HCT116 (cell line): Measurements from ENCODE around the gene ADAMTS13. TPM values are rescaled to one million over a fixed set of nuclear protein-coding genes. Genes with fewer than 3 reads are reported as not detected.

Experiments
- ATAC-seq: fragments of 200-7000 bp; cut with Tn5 transposase; 2 replicates; pipeline ENCODE4 v1.9.1; 2020; ENCODE audit warnings: mild to moderate bottlenecking, moderate library complexity
- BruUV-seq: library from RNA; stranded (reverse); fragments of 400-500 nt; replicated peaks from 2 replicates; lab custom pipeline; 2021; lab: Mats Ljungman, UMichigan
- CTCF ChIA-PET: fragments of 300-600 bp; sonication (Branson Sonifier 250); formaldehyde crosslinking; loops from one replicate; lab custom pipeline; 2021; ENCODE audit warnings: antibody characterized with exemption; lab: Charles Lee
- POLR2A ChIA-PET: fragments of 300-600, 350-600 bp; sonication (Branson Sonifier 250); formaldehyde crosslinking; loops from one replicate; lab custom pipeline; 2021; ENCODE audit warnings: antibody characterized with exemption; lab: Charles Lee
- RAD21 ChIA-PET, 2 experiments: fragments of 300-600 bp; sonication (Branson Sonifier 250); formaldehyde crosslinking; loops; one replicate each; lab custom pipeline; 2023; ENCODE audit warnings: low total read pairs in 2 of 2; ENCODE audit not compliant: uncharacterized antibody in 2 of 2, unreplicated experiment in 2 of 2, low non-redundant PET in 1 of 2; lab: Charles Lee
- DNase-seq: peaks from one replicate; pipeline ENCODE4 v3.0.0-alpha.2; 2010; ENCODE audit warnings: low read depth, low spot score
- H2AFZ ChIP-seq: fragments of 200-600 bp; shearing (Covaris generic), sonication (generic); 2 replicates; pipeline ENCODE4 v1.6.1; 2017; ENCODE audit warnings: low read depth, mixed run types, mixed read lengths, antibody characterized with exemption, low read length; ENCODE audit not compliant: poor library complexity, severe bottlenecking
- H3K27ac ChIP-seq: 2 replicates; pipeline ENCODE4 v1.5.1; 2012; ENCODE audit warnings: low read depth, low read length
- H3K27me3 ChIP-seq: fragments of 200-600 bp; sonication (generic); 2 replicates; pipeline ENCODE4 v1.6.1; 2016; ENCODE audit warnings: mixed run types, low read length, mixed read lengths; ENCODE audit not compliant: insufficient read depth
- H3K36me3 ChIP-seq, 2 experiments: fragments of 200-500 bp in 1 of 2; fragments of 200-600 bp in 1 of 2; sonication (Bioruptor generic) in 1 of 2; sonication (generic) in 1 of 2; 2 replicates each; pipeline versions ENCODE4 v1.5.1 to v1.6.1; 2014 to 2016; ENCODE audit warnings: low read length in 2 of 2, inconsistent platforms in 1 of 2, mixed read lengths in 1 of 2, mixed run types in 1 of 2; ENCODE audit not compliant: insufficient read depth in 2 of 2, control insufficient read depth in 1 of 2
- H3K4me1 ChIP-seq, 2 experiments: fragments of 200-600 bp in 1 of 2; sonication (generic) in 1 of 2; 2 replicates each; pipeline versions ENCODE4 v1.5.1 to v1.6.1; 2012 to 2017; ENCODE audit warnings: low read length in 2 of 2, inconsistent platforms in 1 of 2, mild to moderate bottlenecking in 1 of 2, mixed read lengths in 1 of 2, mixed run types in 1 of 2, moderate library complexity in 1 of 2; ENCODE audit not compliant: insufficient read depth in 2 of 2, control insufficient read depth in 1 of 2
- H3K4me2 ChIP-seq: fragments of 200-600 bp; sonication (generic); 2 replicates; pipeline ENCODE4 v1.6.1; 2017; ENCODE audit warnings: mixed run types, low read length, mixed read lengths
- H3K4me3 ChIP-seq, 2 experiments: fragments of 200-600 bp in 1 of 2; sonication (generic) in 1 of 2; replicated peaks in 1 of 2; 2 replicates each; pipeline ENCODE4 v1.5.1; 2011 to 2016; ENCODE audit warnings: low read length in 2 of 2, control low read depth in 1 of 2, low read depth in 1 of 2, mild to moderate bottlenecking in 1 of 2, mixed read lengths in 1 of 2, mixed run types in 1 of 2
- H3K79me2 ChIP-seq: fragments of 200-600 bp; sonication (generic); 2 replicates; pipeline ENCODE4 v1.6.1; 2017; ENCODE audit warnings: mild to moderate bottlenecking, mixed run types, low read length, moderate library complexity, mixed read lengths; ENCODE audit not compliant: insufficient read depth
- H3K9ac ChIP-seq: fragments of 200-600 bp; sonication (generic); 2 replicates; pipeline ENCODE4 v1.6.1; 2016; ENCODE audit warnings: low read length, mixed read lengths
- H3K9me2 ChIP-seq: fragments of 200-600 bp; sonication (generic), shearing (Covaris generic); 2 replicates; pipeline ENCODE4 v1.6.1; 2017; ENCODE audit warnings: mixed run types, mild to moderate bottlenecking, moderate library complexity; ENCODE audit not compliant: insufficient read depth
- H3K9me3 ChIP-seq, 2 experiments: fragments of 200-500 bp in 1 of 2; fragments of 200-600 bp in 1 of 2; sonication (Bioruptor generic) in 1 of 2; sonication (generic) in 1 of 2; 2 replicates each; pipeline ENCODE4 v1.6.1; 2014 to 2017; ENCODE audit warnings: low read length in 2 of 2, mixed read lengths in 2 of 2, inconsistent platforms in 1 of 2, low read depth in 1 of 2, mild to moderate bottlenecking in 1 of 2, mixed run types in 1 of 2, moderate library complexity in 1 of 2; ENCODE audit not compliant: control insufficient read depth in 1 of 2, insufficient read depth in 1 of 2
- H4K20me1 ChIP-seq: fragments of 200-600 bp; sonication (generic), shearing (Covaris generic); 2 replicates; pipeline ENCODE4 v1.6.1; 2017; ENCODE audit warnings: mixed run types, mild to moderate bottlenecking, moderate library complexity; ENCODE audit not compliant: insufficient read depth
- CBX3 ChIP-seq: IDR thresholded peaks from 2 replicates; pipeline ENCODE4 v1.6.1; 2012; ENCODE audit warnings: low read depth
- CEBPB ChIP-seq: IDR thresholded peaks from 2 replicates; pipeline ENCODE4 v1.6.1; 2012; ENCODE audit warnings: low read depth
- EGR1 ChIP-seq: IDR thresholded peaks from 2 replicates; pipeline ENCODE4 v1.6.1; 2012; ENCODE audit warnings: low read depth
- ELF1 ChIP-seq: IDR thresholded peaks from 2 replicates; pipeline ENCODE4 v1.6.1; 2012; ENCODE audit warnings: low read depth, borderline replicate concordance
- EZH2phosphoT487 ChIP-seq: fragments of 200-600 bp; IDR thresholded peaks from 2 replicates; pipeline ENCODE4 v1.6.1; 2018; ENCODE audit warnings: antibody characterized with exemption, borderline replicate concordance
- FOSL1 ChIP-seq: IDR thresholded peaks from 2 replicates; pipeline ENCODE4 v1.6.1; 2012; ENCODE audit warnings: low read depth
- JUND ChIP-seq: IDR thresholded peaks from 2 replicates; pipeline ENCODE4 v1.6.1; 2012
- POLR2A ChIP-seq: IDR thresholded peaks from 2 replicates; pipeline ENCODE4 v1.7.0; 2011; ENCODE audit warnings: borderline replicate concordance; ENCODE audit not compliant: insufficient read depth, insufficient read length; ENCODE audit errors: extremely low read depth
- SIN3A ChIP-seq: IDR thresholded peaks from 2 replicates; pipeline ENCODE4 v1.6.1; 2012; ENCODE audit warnings: low read depth
- SP1 ChIP-seq: IDR thresholded peaks from 2 replicates; pipeline ENCODE4 v1.6.1; 2012; ENCODE audit warnings: low read depth
- SRF ChIP-seq: IDR thresholded peaks from 2 replicates; pipeline ENCODE4 v1.6.1; 2012; ENCODE audit warnings: low read depth
- TCF7L2 ChIP-seq: IDR thresholded peaks from 2 replicates; pipeline ENCODE4 v1.7.0; 2011; ENCODE audit warnings: borderline replicate concordance, inconsistent platforms; ENCODE audit not compliant: insufficient read depth, insufficient read length; ENCODE audit errors: extremely low read depth
- YY1 ChIP-seq: IDR thresholded peaks from 2 replicates; pipeline ENCODE4 v1.6.1; 2011; ENCODE audit warnings: low read length, low read depth, moderate library complexity, mild to moderate bottlenecking; ENCODE audit not compliant: insufficient replicate concordance; ENCODE audit errors: extremely low read depth
- ZFX ChIP-seq: fragments of 450-650 bp; IDR thresholded peaks from 2 replicates; pipeline ENCODE4 v1.6.1; 2017
- ZNF274 ChIP-seq: fragments of 200-500 bp; sonication (Bioruptor generic); IDR thresholded peaks from 2 replicates; pipeline ENCODE4 v1.6.1; 2014; ENCODE audit warnings: mild to moderate bottlenecking, low read depth, low read length, inconsistent platforms
- intact Hi-C: fragments of 100-400 bp; cut with micrococcal nuclease; formaldehyde crosslinking; loops from 2 replicates; pipeline ENCODE4 v1.10.0; 2022
- total RNA-seq: library from RNA; stranded (reverse); gene quantifications from one replicate; pipeline ENCODE4 v1.2.1, GENCODE V29; 2021; ENCODE audit not compliant: unreplicated experiment
- TF ChIP-seq, protein P1 (sequence below): IDR thresholded peaks from 2 replicates; pipeline ENCODE4 v1.6.1; 2012; ENCODE audit warnings: low read depth
- TF ChIP-seq, protein P2 (sequence below): IDR thresholded peaks from 2 replicates; pipeline ENCODE4 v1.6.1; 2012
- TF ChIP-seq, protein P3 (sequence below), 3 experiments: fragments of 200-600 bp in 1 of 3; sonication (generic) in 1 of 3; IDR thresholded peaks in 2 of 3; conservative IDR thresholded peaks in 1 of 3; 2 replicates each; pipeline ENCODE4 v1.5.1; 2012 to 2017; ENCODE audit warnings: low read depth in 2 of 3, low read length in 2 of 3, antibody characterized with exemption in 1 of 3, borderline replicate concordance in 1 of 3, control low read depth in 1 of 3, mild to moderate bottlenecking in 1 of 3, mixed read lengths in 1 of 3, mixed run types in 1 of 3, moderate library complexity in 1 of 3; ENCODE audit not compliant: insufficient read depth in 1 of 3

ADAMTS13 gene
- total RNA-seq, 1 experiment from 2014 or later = 9.2 TPM

DNA sequence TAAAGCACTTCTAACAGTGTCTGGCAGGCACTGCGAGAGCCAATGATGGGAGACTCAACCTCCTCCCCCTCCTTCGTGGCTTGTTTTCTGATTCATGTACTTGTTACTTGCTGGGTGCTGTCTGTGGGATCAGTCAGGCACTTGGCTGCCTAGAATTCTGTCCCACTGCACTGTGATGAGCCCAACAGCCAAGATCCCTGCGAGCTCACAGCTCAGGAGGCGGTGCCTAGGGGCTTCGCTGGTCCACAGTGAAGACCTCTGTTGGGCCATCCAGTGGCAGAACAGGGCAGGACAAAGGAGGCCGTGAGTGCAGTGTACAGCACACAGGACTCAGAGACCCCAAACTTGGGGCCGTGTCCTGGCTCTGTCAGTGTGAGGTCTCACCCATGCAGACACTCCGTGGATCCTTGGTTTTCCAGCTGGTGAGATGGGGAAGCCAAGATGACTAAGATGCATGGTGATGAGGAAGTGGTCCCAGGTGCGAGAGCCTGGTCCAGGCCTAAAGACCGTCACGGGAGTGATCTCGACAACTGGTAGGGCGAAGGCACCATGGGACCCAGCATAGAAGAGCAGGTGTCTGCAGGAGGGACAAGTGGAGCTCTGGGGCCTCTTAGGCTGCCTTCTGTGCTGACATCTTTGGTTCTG, 83.1 kb downstream of the ADAMTS13 start:
- H3K27ac ChIP-seq = no peak overlapping the region
- H3K4me3 ChIP-seq = no peak overlapping the region
- no TSS peak for BruUV-seq
- H2AFZ ChIP-seq = no peak overlapping the region
- H3K79me2 ChIP-seq = no peaks in the 10 kb centered on the region
- peaks cover 6 to 10% of the 10 kb centered on the region in 2 experiments; a peak in 3 of 4 replicates for H3K4me1 ChIP-seq
- intact Hi-C loops = no loop called here
- TF ChIP-seq CBX3 (no peak), YY1 (no peak), FOSL1 (no peak), ZFX (no peak), EGR1 (no peak), TCF7L2 (no peak), EZH2phosphoT487 (no peak), JUND (no peak), SP1 (no peak), SIN3A (no peak), ELF1 (no peak), SRF (no peak), ZNF274 (no peak), POLR2A (no peak), CEBPB (no peak)
- TF ChIP-seq, protein P1, sequence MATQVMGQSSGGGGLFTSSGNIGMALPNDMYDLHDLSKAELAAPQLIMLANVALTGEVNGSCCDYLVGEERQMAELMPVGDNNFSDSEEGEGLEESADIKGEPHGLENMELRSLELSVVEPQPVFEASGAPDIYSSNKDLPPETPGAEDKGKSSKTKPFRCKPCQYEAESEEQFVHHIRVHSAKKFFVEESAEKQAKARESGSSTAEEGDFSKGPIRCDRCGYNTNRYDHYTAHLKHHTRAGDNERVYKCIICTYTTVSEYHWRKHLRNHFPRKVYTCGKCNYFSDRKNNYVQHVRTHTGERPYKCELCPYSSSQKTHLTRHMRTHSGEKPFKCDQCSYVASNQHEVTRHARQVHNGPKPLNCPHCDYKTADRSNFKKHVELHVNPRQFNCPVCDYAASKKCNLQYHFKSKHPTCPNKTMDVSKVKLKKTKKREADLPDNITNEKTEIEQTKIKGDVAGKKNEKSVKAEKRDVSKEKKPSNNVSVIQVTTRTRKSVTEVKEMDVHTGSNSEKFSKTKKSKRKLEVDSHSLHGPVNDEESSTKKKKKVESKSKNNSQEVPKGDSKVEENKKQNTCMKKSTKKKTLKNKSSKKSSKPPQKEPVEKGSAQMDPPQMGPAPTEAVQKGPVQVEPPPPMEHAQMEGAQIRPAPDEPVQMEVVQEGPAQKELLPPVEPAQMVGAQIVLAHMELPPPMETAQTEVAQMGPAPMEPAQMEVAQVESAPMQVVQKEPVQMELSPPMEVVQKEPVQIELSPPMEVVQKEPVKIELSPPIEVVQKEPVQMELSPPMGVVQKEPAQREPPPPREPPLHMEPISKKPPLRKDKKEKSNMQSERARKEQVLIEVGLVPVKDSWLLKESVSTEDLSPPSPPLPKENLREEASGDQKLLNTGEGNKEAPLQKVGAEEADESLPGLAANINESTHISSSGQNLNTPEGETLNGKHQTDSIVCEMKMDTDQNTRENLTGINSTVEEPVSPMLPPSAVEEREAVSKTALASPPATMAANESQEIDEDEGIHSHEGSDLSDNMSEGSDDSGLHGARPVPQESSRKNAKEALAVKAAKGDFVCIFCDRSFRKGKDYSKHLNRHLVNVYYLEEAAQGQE = no peak
- TF ChIP-seq, protein P2, sequence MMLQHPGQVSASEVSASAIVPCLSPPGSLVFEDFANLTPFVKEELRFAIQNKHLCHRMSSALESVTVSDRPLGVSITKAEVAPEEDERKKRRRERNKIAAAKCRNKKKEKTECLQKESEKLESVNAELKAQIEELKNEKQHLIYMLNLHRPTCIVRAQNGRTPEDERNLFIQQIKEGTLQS = no peak
- TF ChIP-seq, protein P3, sequence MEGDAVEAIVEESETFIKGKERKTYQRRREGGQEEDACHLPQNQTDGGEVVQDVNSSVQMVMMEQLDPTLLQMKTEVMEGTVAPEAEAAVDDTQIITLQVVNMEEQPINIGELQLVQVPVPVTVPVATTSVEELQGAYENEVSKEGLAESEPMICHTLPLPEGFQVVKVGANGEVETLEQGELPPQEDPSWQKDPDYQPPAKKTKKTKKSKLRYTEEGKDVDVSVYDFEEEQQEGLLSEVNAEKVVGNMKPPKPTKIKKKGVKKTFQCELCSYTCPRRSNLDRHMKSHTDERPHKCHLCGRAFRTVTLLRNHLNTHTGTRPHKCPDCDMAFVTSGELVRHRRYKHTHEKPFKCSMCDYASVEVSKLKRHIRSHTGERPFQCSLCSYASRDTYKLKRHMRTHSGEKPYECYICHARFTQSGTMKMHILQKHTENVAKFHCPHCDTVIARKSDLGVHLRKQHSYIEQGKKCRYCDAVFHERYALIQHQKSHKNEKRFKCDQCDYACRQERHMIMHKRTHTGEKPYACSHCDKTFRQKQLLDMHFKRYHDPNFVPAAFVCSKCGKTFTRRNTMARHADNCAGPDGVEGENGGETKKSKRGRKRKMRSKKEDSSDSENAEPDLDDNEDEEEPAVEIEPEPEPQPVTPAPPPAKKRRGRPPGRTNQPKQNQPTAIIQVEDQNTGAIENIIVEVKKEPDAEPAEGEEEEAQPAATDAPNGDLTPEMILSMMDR (IDR thresholded peaks at IDR 0.05 in 2 of 3, conservative IDR thresholded peaks at IDR 0.05 in 1 of 3; ENCODE audit: borderline replicate concordance in 1 of 3, insufficient read depth in 1 of 3, low read depth in 2 of 3, low read length in 2 of 3) = no peak
- H3K27me3 ChIP-seq = no peaks in the 10 kb centered on the region
- POLR2A ChIA-PET = no interaction called here
- RAD21 ChIA-PET = no interaction called here
- no peak overlapping the region for H3K4me2 ChIP-seq
- H3K36me3 ChIP-seq = no peaks in the 10 kb centered on the region
- DNase-seq (no peak), ATAC-seq (no peak)
- no peaks in the 10 kb centered on the region for H4K20me1 ChIP-seq
- CTCF ChIA-PET = interaction anchor here (1.1 kb wide), 1 partner anchor 19 kb away, joined by 4 read pairs; no protein-coding TSS in a partner anchor
- peaks cover 8 to 18% of the 10 kb centered on the region in 2 experiments for H3K9me3 ChIP-seq
- no peaks in the 10 kb centered on the region for H3K9me2 ChIP-seq
- H3K9ac ChIP-seq = no peak overlapping the region
